Stomach (tissue), 4 donors: ENCODE results near the gene RIMS1.

Source experiments
- EP300 ChIP-seq: sonication (generic); formaldehyde crosslinking; IDR thresholded peaks from one replicate; pipeline ENCODE4 v1.6.1; 2017; ENCODE audit warnings: antibody characterized with exemption
- POLR2A ChIP-seq, 4 donors: fragments of 450-650 bp; IDR thresholded peaks; one replicate each; pipeline ENCODE4 v1.6.1; 2016; ENCODE audit warnings: antibody characterized with exemption in 4 of 4, control low read depth in 2 of 4, mild to moderate bottlenecking in 1 of 4, moderate library complexity in 1 of 4
- POLR2AphosphoS5 ChIP-seq, 3 donors: sonication (generic); formaldehyde crosslinking; IDR thresholded peaks; one replicate each; pipeline ENCODE4 v1.6.1; 2016; ENCODE audit warnings: antibody characterized with exemption in 3 of 3
- TF ChIP-seq, protein P1 (sequence below), 7 experiments: fragments of 450-650 bp in 4 of 7; fragments of 200-600 bp in 3 of 7; sonication (generic) in 3 of 7; IDR thresholded peaks; one replicate each; pipeline ENCODE4 v1.5.1; 2016 to 2019; ENCODE audit warnings: antibody characterized with exemption in 7 of 7, control low read depth in 2 of 7, mild to moderate bottlenecking in 1 of 7

DNA sequence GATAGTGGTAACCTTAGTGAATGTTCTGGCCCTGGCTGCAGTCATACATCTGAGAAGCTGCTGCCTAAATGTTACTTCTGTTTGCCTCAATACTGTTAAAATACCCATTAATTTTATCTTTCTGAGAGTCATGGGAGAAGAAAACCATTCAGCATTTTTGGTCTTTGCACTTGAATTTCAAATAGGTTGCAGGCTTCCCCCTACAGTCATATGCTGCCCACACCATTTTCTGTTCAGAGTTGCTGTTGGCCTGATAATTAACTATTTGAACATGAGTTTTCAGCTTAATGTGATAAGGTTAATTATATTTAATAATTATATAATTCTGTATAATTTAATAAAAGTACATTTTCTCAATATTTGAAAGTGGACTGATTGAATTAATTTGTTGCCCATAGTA lies 410.0 kb downstream of the RIMS1 start:
- TF ChIP-seq, protein P1, sequence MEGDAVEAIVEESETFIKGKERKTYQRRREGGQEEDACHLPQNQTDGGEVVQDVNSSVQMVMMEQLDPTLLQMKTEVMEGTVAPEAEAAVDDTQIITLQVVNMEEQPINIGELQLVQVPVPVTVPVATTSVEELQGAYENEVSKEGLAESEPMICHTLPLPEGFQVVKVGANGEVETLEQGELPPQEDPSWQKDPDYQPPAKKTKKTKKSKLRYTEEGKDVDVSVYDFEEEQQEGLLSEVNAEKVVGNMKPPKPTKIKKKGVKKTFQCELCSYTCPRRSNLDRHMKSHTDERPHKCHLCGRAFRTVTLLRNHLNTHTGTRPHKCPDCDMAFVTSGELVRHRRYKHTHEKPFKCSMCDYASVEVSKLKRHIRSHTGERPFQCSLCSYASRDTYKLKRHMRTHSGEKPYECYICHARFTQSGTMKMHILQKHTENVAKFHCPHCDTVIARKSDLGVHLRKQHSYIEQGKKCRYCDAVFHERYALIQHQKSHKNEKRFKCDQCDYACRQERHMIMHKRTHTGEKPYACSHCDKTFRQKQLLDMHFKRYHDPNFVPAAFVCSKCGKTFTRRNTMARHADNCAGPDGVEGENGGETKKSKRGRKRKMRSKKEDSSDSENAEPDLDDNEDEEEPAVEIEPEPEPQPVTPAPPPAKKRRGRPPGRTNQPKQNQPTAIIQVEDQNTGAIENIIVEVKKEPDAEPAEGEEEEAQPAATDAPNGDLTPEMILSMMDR (IDR thresholded peaks at IDR 0.05) = no peak
- TF ChIP-seq EP300 (no peak), POLR2A (IDR thresholded peaks at IDR 0.05) (no peak), POLR2AphosphoS5 (IDR thresholded peaks at IDR 0.05) (no peak)
